ENCODE results near the gene GOLGA6C. TPM values are rescaled to one million over a fixed set of nuclear protein-coding genes. Genes with fewer than 3 reads are reported as not detected.

Gene GOLGA6C
- polyA plus RNA-seq, 1 donor (not counting 4 experiments of a cell fraction or from before 2014, with no cell fraction given), result not detected

GRCh38 chr15:75306188-75306587 is 48.1 kb downstream of the GOLGA6C start:
- H2AFZ ChIP-seq (ENCODE audit: control insufficient read depth, low read length), result no peak overlapping the region
- dilution Hi-C loops (cut with MboI; ENCODE audit: extremely low pct_ligation_motif_present, low sequenced_read_pairs), result no loop called here

DNA sequence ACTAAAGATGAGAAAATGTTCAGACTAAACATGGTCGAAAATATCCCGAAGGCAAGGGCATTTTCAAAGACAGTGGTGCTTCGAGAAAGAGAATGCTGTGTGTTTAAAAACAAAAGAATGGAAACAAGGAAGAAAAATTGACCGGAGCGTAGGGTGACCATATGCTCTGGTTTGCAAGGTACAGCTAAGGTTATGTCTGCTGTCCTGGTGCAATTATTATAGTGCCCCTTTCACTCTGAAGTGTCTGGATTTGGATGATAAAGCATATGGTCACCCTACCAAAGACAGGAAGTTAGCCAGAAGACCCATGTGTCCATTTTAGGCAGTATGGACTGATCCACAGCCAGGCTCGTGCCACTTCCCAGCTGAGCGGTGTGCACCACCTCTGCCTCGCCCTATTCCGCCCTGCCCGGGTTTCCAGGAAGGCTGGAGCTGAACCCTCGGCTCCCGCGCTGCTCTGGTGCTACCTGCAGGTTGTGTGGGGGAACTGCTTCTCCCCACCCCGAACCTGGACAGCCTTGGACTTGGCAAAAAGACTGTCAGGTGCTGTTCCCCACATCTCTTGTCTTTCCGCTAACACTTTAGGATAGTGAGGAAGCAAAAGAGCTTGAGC is 49.8 kb downstream of the GOLGA6C start:
- no peaks in the 10 kb centered on the region for H4K20me1 ChIP-seq (ENCODE audit: control insufficient read depth, extremely low read depth, insufficient read depth, low read length)
- no peak overlapping the region for H3K4me2 ChIP-seq (ENCODE audit: control insufficient read depth, extremely low read depth, insufficient read depth, low read depth, low read length)
- dilution Hi-C loops (cut with MboI; ENCODE audit: extremely low pct_ligation_motif_present, low sequenced_read_pairs), result no loop called here
- H3K9me3 ChIP-seq (ENCODE audit: control insufficient read depth, low read depth, low read length), result peaks cover 5% of the 10 kb centered on the region
- DNase-seq (ENCODE audit: low read depth, low spot score), result peak; percentile 17
- no peak overlapping the region for H3K27ac ChIP-seq (ENCODE audit: control insufficient read depth, insufficient read depth, low read length)
- FAIRE-seq, result no peak
- H3K9ac ChIP-seq (ENCODE audit: control insufficient read depth, extremely low read depth, insufficient read depth, low read length), result no peak overlapping the region
- H3K79me2 ChIP-seq (ENCODE audit: control insufficient read depth, insufficient read depth, low read length), result no peaks in the 10 kb centered on the region
- no peak for TF ChIP-seq EZH2 (IDR thresholded peaks at IDR 0.05; ENCODE audit: low read length)
- TF ChIP-seq, protein P1, sequence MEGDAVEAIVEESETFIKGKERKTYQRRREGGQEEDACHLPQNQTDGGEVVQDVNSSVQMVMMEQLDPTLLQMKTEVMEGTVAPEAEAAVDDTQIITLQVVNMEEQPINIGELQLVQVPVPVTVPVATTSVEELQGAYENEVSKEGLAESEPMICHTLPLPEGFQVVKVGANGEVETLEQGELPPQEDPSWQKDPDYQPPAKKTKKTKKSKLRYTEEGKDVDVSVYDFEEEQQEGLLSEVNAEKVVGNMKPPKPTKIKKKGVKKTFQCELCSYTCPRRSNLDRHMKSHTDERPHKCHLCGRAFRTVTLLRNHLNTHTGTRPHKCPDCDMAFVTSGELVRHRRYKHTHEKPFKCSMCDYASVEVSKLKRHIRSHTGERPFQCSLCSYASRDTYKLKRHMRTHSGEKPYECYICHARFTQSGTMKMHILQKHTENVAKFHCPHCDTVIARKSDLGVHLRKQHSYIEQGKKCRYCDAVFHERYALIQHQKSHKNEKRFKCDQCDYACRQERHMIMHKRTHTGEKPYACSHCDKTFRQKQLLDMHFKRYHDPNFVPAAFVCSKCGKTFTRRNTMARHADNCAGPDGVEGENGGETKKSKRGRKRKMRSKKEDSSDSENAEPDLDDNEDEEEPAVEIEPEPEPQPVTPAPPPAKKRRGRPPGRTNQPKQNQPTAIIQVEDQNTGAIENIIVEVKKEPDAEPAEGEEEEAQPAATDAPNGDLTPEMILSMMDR (optimal IDR thresholded peaks at IDR 0.05 in 1 of 3, IDR thresholded peaks at IDR 0.05 in 1 of 3, conservative IDR thresholded peaks at IDR 0.05 in 1 of 3; ENCODE audit: extremely low read depth in 1 of 3, insufficient read depth in 2 of 3, low read length in 3 of 3), result peak; percentile 81 to 89 (median 81)
- H3K4me3 ChIP-seq (ENCODE audit: control insufficient read depth in 2 of 3, extremely low read depth in 1 of 3, insufficient read depth in 2 of 3, low read depth in 1 of 3, low read length in 3 of 3), result no peak overlapping the region
- H3K9me1 ChIP-seq (ENCODE audit: control insufficient read depth, extremely low read depth, insufficient read depth, low read length), result no peaks in the 10 kb centered on the region
- H3K27me3 ChIP-seq (ENCODE audit: control insufficient read depth, extremely low read depth, insufficient read depth, low read length), result peaks cover 6% of the 10 kb centered on the region
- no peak overlapping the region for H2AFZ ChIP-seq (ENCODE audit: control insufficient read depth, low read length)
- H3K4me1 ChIP-seq (ENCODE audit: control insufficient read depth, extremely low read depth, insufficient read depth, low read length), result peaks cover 3% of the 10 kb centered on the region
- no peaks in the 10 kb centered on the region for H3K36me3 ChIP-seq (ENCODE audit: control insufficient read depth in 2 of 2, extremely low read depth in 1 of 2, insufficient read depth in 2 of 2, low read length in 2 of 2)

More at GRCh38 chr15:75306188-75306587, 48.1 kb downstream of the GOLGA6C start:
- no peak overlapping the region for H3K4me2 ChIP-seq (ENCODE audit: control insufficient read depth, extremely low read depth, insufficient read depth, low read depth, low read length)
- DNase-seq (ENCODE audit: low read depth, low spot score) (no peak), FAIRE-seq (no peak)
- no peak overlapping the region for H3K27ac ChIP-seq (ENCODE audit: control insufficient read depth, insufficient read depth, low read length)
- H3K27me3 ChIP-seq (ENCODE audit: control insufficient read depth, extremely low read depth, insufficient read depth, low read length), result peaks cover 2% of the 10 kb centered on the region
- TF ChIP-seq EZH2 (IDR thresholded peaks at IDR 0.05; ENCODE audit: low read length), result no peak
- TF ChIP-seq, protein P1 (optimal IDR thresholded peaks at IDR 0.05 in 1 of 3, IDR thresholded peaks at IDR 0.05 in 1 of 3, conservative IDR thresholded peaks at IDR 0.05 in 1 of 3; ENCODE audit: extremely low read depth in 1 of 3, insufficient read depth in 2 of 3, low read length in 3 of 3), result no peak
- H3K79me2 ChIP-seq (ENCODE audit: control insufficient read depth, insufficient read depth, low read length), result no peaks in the 10 kb centered on the region
- no peaks in the 10 kb centered on the region for H4K20me1 ChIP-seq (ENCODE audit: control insufficient read depth, extremely low read depth, insufficient read depth, low read length)
- H3K9ac ChIP-seq (ENCODE audit: control insufficient read depth, extremely low read depth, insufficient read depth, low read length), result no peak overlapping the region
- no peaks in the 10 kb centered on the region for H3K36me3 ChIP-seq (ENCODE audit: control insufficient read depth in 2 of 2, extremely low read depth in 1 of 2, insufficient read depth in 2 of 2, low read length in 2 of 2)
- H3K4me3 ChIP-seq (ENCODE audit: control insufficient read depth in 2 of 3, extremely low read depth in 1 of 3, insufficient read depth in 2 of 3, low read depth in 1 of 3, low read length in 3 of 3), result no peak overlapping the region
- H3K9me3 ChIP-seq (ENCODE audit: control insufficient read depth, low read depth, low read length), result peaks cover 1% of the 10 kb centered on the region
- no peaks in the 10 kb centered on the region for H3K4me1 ChIP-seq (ENCODE audit: control insufficient read depth, extremely low read depth, insufficient read depth, low read length)
- no peaks in the 10 kb centered on the region for H3K9me1 ChIP-seq (ENCODE audit: control insufficient read depth, extremely low read depth, insufficient read depth, low read length)
